ENCODE data around the gene C16orf89.
"Not testable (repeated sequence)": the region's sequence is repeated elsewhere in the genome, so short reads cannot be mapped to it uniquely, and the experiment has no call there.

C16orf89 gene

GRCh38 chr16:5045499-5046115 is 20.1 kb downstream of the C16orf89 start:
- Histone ChIP-seq H3K27me3 (replicated peaks in 2 of 5; ENCODE audit: control insufficient read depth in 4 of 5, insufficient read depth in 5 of 5, low read length in 4 of 5) (peaks cover 0 to 2% (median 0%) of the 10 kb centered on the region in 5 experiments), H3K4me3 (ENCODE audit: control insufficient read depth in 1 of 7, extremely low read depth in 1 of 7, insufficient read depth in 4 of 7, low read depth in 2 of 7, low read length in 6 of 7) (no peak overlapping the region), H3K4me1 (ENCODE audit: control extremely low read depth in 1 of 4, control insufficient read depth in 4 of 4, insufficient read depth in 4 of 4, low read length in 3 of 4) (no peaks in the 10 kb centered on the region), H3K27ac (ENCODE audit: insufficient read depth in 1 of 2, low read depth in 1 of 2, low read length in 2 of 2, poor library complexity in 1 of 2, severe bottlenecking in 2 of 2) (no peak overlapping the region), H3K9me3 (ENCODE audit: control extremely low read depth in 1 of 5, control insufficient read depth in 4 of 5, insufficient read depth in 2 of 5, low read depth in 1 of 5, low read length in 4 of 5) (peaks cover 0 to 8% (median 0%) of the 10 kb centered on the region in 5 experiments), H3K36me3 (ENCODE audit: control insufficient read depth in 4 of 4, insufficient read depth in 4 of 4, low read length in 3 of 4) (no peaks in the 10 kb centered on the region)
- DNase-seq, result no peak
- ChIA-PET CTCF (interaction anchor here (1.4 to 3.2 kb wide), 2 partner anchors 10 to 28 kb away, joined by 4 to 11 read pairs; no protein-coding TSS in a partner anchor), POLR2A (interaction anchor here (0.5 kb wide), 1 partner anchor 177 kb away, joined by 10 read pairs; no protein-coding TSS in a partner anchor)
- WGBS (ENCODE audit: insufficient coverage), result 95% methylated on average over 7 of the region's 10 CpGs

DNA sequence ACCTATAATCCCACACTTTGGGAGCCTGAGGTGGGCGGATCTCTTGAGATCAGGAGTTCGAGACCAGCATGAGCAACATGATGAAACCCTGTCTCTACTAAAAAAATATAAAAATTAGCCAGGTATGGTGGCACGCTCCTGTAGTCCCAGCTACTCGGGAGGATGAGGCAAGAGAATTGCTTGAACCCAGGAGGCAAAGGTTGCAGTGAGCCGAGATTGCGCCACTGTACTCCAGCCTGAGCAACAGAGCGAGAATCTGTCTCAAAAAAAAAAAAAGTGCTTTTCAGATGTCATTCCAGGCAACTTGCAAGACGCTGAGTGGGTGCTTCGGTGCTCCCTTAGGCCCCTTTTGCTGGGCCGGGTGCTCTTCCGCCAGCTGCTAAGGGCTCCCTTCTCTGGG is 21.2 kb downstream of the C16orf89 start:
- H3K27me3 ChIP-seq (replicated peaks in 2 of 5; ENCODE audit: control insufficient read depth in 4 of 5, insufficient read depth in 5 of 5, low read length in 4 of 5); DNase-seq; H3K27ac ChIP-seq (ENCODE audit: insufficient read depth in 1 of 2, low read depth in 1 of 2, low read length in 2 of 2, poor library complexity in 1 of 2, severe bottlenecking in 2 of 2); H3K4me3 ChIP-seq (ENCODE audit: control insufficient read depth in 1 of 7, extremely low read depth in 1 of 7, insufficient read depth in 4 of 7, low read depth in 2 of 7, low read length in 6 of 7); H3K4me1 ChIP-seq (ENCODE audit: control extremely low read depth in 1 of 4, control insufficient read depth in 4 of 4, insufficient read depth in 4 of 4, low read length in 3 of 4); POLR2A ChIA-PET; H3K9me3 ChIP-seq (ENCODE audit: control extremely low read depth in 1 of 5, control insufficient read depth in 4 of 5, insufficient read depth in 2 of 5, low read depth in 1 of 5, low read length in 4 of 5); H3K36me3 ChIP-seq (ENCODE audit: control insufficient read depth in 4 of 4, insufficient read depth in 4 of 4, low read length in 3 of 4): not testable (repeated sequence)
- CTCF ChIA-PET, result interaction anchor here (1.4 to 3.2 kb wide), 2 partner anchors 12 to 27 kb away, joined by 4 to 11 read pairs; no protein-coding TSS in a partner anchor
- 96% methylated on average over 8 of the region's 11 CpGs for WGBS (ENCODE audit: insufficient coverage)

DNA sequence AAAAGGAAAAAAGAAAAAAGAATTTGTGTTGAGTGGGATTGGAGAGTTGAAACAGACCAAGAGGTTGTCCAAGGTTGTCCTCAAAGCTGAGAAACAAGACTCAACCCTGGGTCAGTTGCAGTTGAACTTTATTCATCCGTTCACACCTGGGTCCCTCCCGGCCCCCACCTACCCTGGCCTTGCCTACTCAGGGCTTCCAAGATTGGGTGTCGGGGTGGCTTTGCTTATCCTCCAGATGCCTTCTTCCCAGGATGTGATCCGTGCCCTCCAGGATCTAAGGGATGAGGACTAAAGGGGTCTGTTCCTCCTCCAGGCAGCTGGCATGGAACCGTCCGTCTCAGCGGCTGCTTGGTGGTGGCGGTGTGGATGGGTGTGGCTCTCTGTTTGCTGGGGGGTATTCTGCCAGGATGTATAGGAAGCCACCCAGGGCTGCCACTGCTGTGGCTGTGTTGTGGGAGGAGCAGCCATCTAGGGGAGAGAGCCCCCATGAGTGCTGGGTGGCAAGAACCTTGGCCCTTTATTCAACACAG is 21.7 kb downstream of the C16orf89 start:
- POLR2A ChIA-PET, result no interaction called here
- Histone ChIP-seq H3K4me1 (ENCODE audit: control extremely low read depth in 1 of 4, control insufficient read depth in 4 of 4, insufficient read depth in 4 of 4, low read length in 3 of 4) (no peaks in the 10 kb centered on the region), H3K27me3 (replicated peaks in 2 of 5; ENCODE audit: control insufficient read depth in 4 of 5, insufficient read depth in 5 of 5, low read length in 4 of 5) (peaks cover 0 to 2% (median 0%) of the 10 kb centered on the region in 5 experiments), H3K9me3 (ENCODE audit: control extremely low read depth in 1 of 5, control insufficient read depth in 4 of 5, insufficient read depth in 2 of 5, low read depth in 1 of 5, low read length in 4 of 5) (peaks cover 0 to 8% (median 0%) of the 10 kb centered on the region in 5 experiments), H3K36me3 (ENCODE audit: control insufficient read depth in 4 of 4, insufficient read depth in 4 of 4, low read length in 3 of 4) (no peaks in the 10 kb centered on the region), H3K4me3 (ENCODE audit: control insufficient read depth in 1 of 7, extremely low read depth in 1 of 7, insufficient read depth in 4 of 7, low read depth in 2 of 7, low read length in 6 of 7) (no peak overlapping the region), H3K27ac (ENCODE audit: insufficient read depth in 1 of 2, low read depth in 1 of 2, low read length in 2 of 2, poor library complexity in 1 of 2, severe bottlenecking in 2 of 2) (no peak overlapping the region)
- CTCF ChIA-PET, result interaction anchor here (1.1 to 3.2 kb wide), 2 partner anchors 12 to 15 kb away, joined by 4 to 11 read pairs; no protein-coding TSS in a partner anchor
- 98% methylated on average over 4 of the region's 8 CpGs for WGBS (ENCODE audit: insufficient coverage)
- DNase-seq, result no peak

GRCh38 chr16:5042574-5043171 is 23.1 kb downstream of the C16orf89 start:
- Histone ChIP-seq H3K4me1 (ENCODE audit: control extremely low read depth in 1 of 4, control insufficient read depth in 4 of 4, insufficient read depth in 4 of 4, low read length in 3 of 4) (no peaks in the 10 kb centered on the region), H3K27me3 (replicated peaks in 2 of 5; ENCODE audit: control insufficient read depth in 4 of 5, insufficient read depth in 5 of 5, low read length in 4 of 5) (peaks cover 0 to 2% (median 0%) of the 10 kb centered on the region in 5 experiments), H3K9me3 (ENCODE audit: control extremely low read depth in 1 of 5, control insufficient read depth in 4 of 5, insufficient read depth in 2 of 5, low read depth in 1 of 5, low read length in 4 of 5) (peaks cover 0 to 3% (median 0%) of the 10 kb centered on the region in 5 experiments), H3K36me3 (ENCODE audit: control insufficient read depth in 4 of 4, insufficient read depth in 4 of 4, low read length in 3 of 4) (no peaks in the 10 kb centered on the region), H3K27ac (ENCODE audit: insufficient read depth in 1 of 2, low read depth in 1 of 2, low read length in 2 of 2, poor library complexity in 1 of 2, severe bottlenecking in 2 of 2) (no peak overlapping the region), H3K4me3 (ENCODE audit: control insufficient read depth in 1 of 7, extremely low read depth in 1 of 7, insufficient read depth in 4 of 7, low read depth in 2 of 7, low read length in 6 of 7) (no peak overlapping the region)
- 80% methylated on average over 9 of the region's 14 CpGs for WGBS (ENCODE audit: insufficient coverage)
- CTCF ChIA-PET, result no interaction called here
- POLR2A ChIA-PET, result no interaction called here
- no peak for DNase-seq

DNA sequence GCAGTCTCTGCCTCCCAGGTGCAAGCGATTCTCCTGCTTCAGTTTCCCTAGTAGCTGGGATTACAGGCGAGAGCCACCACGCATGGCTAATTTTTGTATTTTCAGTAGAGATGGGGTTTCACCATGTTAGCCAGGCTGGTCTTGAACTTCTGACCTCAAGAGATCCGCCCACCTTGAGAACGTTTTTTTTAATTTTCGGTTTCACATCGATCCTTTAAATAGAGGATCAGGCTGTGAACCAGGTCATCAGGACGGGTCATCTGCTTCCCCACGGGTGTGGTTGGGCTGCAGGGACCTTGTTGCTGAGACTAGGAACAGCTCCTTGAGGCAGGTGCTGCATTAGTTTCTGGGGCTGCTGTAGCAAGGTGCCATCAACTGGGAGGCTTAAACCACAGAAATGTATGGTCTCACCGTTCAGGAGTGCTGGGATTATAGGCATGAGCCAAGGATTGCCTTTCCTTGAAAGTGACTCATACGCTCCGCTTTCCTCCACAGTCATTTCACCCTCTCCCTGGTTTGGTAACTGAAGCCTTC is 24.1 kb downstream of the C16orf89 start:
- Histone ChIP-seq H3K27me3 (replicated peaks in 2 of 5; ENCODE audit: control insufficient read depth in 4 of 5, insufficient read depth in 5 of 5, low read length in 4 of 5) (peaks cover 0 to 2% (median 0%) of the 10 kb centered on the region in 5 experiments), H3K4me3 (ENCODE audit: control insufficient read depth in 1 of 7, extremely low read depth in 1 of 7, insufficient read depth in 4 of 7, low read depth in 2 of 7, low read length in 6 of 7) (no peak overlapping the region), H3K27ac (ENCODE audit: insufficient read depth in 1 of 2, low read depth in 1 of 2, low read length in 2 of 2, poor library complexity in 1 of 2, severe bottlenecking in 2 of 2) (no peak overlapping the region), H3K9me3 (ENCODE audit: control extremely low read depth in 1 of 5, control insufficient read depth in 4 of 5, insufficient read depth in 2 of 5, low read depth in 1 of 5, low read length in 4 of 5) (no peaks in the 10 kb centered on the region), H3K4me1 (ENCODE audit: control extremely low read depth in 1 of 4, control insufficient read depth in 4 of 4, insufficient read depth in 4 of 4, low read length in 3 of 4) (no peaks in the 10 kb centered on the region), H3K36me3 (ENCODE audit: control insufficient read depth in 4 of 4, insufficient read depth in 4 of 4, low read length in 3 of 4) (no peaks in the 10 kb centered on the region)
- ChIA-PET POLR2A (no interaction called here), CTCF (no interaction called here)
- WGBS (ENCODE audit: insufficient coverage), result 83% methylated on average over 12 of the region's 12 CpGs
- DNase-seq, result no peak

DNA sequence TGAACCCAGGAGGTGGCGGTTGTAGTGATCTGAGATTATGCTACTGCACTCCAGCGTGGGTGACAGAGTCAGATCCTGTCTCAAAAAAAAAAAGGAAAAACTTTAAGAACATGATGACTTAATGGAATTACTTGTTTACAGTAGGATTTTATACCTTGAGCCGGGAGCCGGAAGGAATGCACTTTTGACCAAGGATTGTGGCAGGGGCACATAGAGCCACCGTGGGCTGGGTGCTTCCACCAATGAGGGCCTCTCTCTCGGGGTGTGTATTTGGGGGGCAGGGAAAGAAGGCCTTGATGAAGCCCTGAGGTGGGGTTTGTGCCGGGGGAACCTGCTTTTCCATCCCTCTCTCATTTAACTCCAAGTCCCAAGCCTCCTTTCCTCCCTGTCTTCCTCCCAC is 25.3 kb downstream of the C16orf89 start:
- no peaks in the 10 kb centered on the region for H3K36me3 ChIP-seq (ENCODE audit: control insufficient read depth in 4 of 4, insufficient read depth in 4 of 4, low read length in 3 of 4)
- peaks cover 0 to 5% (median 0%) of the 10 kb centered on the region in 5 experiments for H3K27me3 ChIP-seq (replicated peaks in 2 of 5; ENCODE audit: control insufficient read depth in 4 of 5, insufficient read depth in 5 of 5, low read length in 4 of 5)
- H3K4me1 ChIP-seq (ENCODE audit: control extremely low read depth in 1 of 4, control insufficient read depth in 4 of 4, insufficient read depth in 4 of 4, low read length in 3 of 4), result no peaks in the 10 kb centered on the region
- no peaks in the 10 kb centered on the region for H3K9me3 ChIP-seq (ENCODE audit: control extremely low read depth in 1 of 5, control insufficient read depth in 4 of 5, insufficient read depth in 2 of 5, low read depth in 1 of 5, low read length in 4 of 5)
- H3K4me3 ChIP-seq (ENCODE audit: control insufficient read depth in 1 of 7, extremely low read depth in 1 of 7, insufficient read depth in 4 of 7, low read depth in 2 of 7, low read length in 6 of 7), result no peak overlapping the region
- WGBS (ENCODE audit: insufficient coverage), result 85% methylated on average over 4 of the region's 7 CpGs
- no peak overlapping the region for H3K27ac ChIP-seq (ENCODE audit: insufficient read depth in 1 of 2, low read depth in 1 of 2, low read length in 2 of 2, poor library complexity in 1 of 2, severe bottlenecking in 2 of 2)
- ChIA-PET CTCF (no interaction called here), POLR2A (no interaction called here)
- no peak for DNase-seq
